Measurements from ENCODE around the gene ZNF423.

The ZNF423 gene

GRCh38 chr16:49650603-49651002, 205.3 kb downstream of the ZNF423 start:
- H3K4me3 ChIP-seq (ENCODE audit: low read depth, low read length): no peak overlapping the region
- H3K27ac ChIP-seq: no peak overlapping the region
- TF ChIP-seq, protein P1, sequence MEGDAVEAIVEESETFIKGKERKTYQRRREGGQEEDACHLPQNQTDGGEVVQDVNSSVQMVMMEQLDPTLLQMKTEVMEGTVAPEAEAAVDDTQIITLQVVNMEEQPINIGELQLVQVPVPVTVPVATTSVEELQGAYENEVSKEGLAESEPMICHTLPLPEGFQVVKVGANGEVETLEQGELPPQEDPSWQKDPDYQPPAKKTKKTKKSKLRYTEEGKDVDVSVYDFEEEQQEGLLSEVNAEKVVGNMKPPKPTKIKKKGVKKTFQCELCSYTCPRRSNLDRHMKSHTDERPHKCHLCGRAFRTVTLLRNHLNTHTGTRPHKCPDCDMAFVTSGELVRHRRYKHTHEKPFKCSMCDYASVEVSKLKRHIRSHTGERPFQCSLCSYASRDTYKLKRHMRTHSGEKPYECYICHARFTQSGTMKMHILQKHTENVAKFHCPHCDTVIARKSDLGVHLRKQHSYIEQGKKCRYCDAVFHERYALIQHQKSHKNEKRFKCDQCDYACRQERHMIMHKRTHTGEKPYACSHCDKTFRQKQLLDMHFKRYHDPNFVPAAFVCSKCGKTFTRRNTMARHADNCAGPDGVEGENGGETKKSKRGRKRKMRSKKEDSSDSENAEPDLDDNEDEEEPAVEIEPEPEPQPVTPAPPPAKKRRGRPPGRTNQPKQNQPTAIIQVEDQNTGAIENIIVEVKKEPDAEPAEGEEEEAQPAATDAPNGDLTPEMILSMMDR (IDR thresholded peaks at IDR 0.05): no peak
- no peaks in the 10 kb centered on the region for H3K4me1 ChIP-seq
- no peak overlapping the region for H3K9ac ChIP-seq
- H3K4me2 ChIP-seq (ENCODE audit: low read length): no peak overlapping the region
- no peaks in the 10 kb centered on the region for H3K36me3 ChIP-seq (ENCODE audit: control insufficient read depth, insufficient read depth, low read length)
- no peaks in the 10 kb centered on the region for H3K79me2 ChIP-seq
- no peaks in the 10 kb centered on the region for H3K9me3 ChIP-seq (ENCODE audit: control insufficient read depth, low read length)
- no peak overlapping the region for H2AFZ ChIP-seq
- H3K27me3 ChIP-seq (ENCODE audit: control insufficient read depth, insufficient read depth, low read length): no peaks in the 10 kb centered on the region

GRCh38 chr16:49649013-49649765, 206.7 kb downstream of the ZNF423 start:
- Histone ChIP-seq H3K9me3 (ENCODE audit: control insufficient read depth, low read length) (no peaks in the 10 kb centered on the region), H3K36me3 (ENCODE audit: control insufficient read depth, insufficient read depth, low read length) (no peaks in the 10 kb centered on the region), H3K4me3 (ENCODE audit: low read depth, low read length) (no peak overlapping the region), H3K27me3 (ENCODE audit: control insufficient read depth, insufficient read depth, low read length) (no peaks in the 10 kb centered on the region), H3K9ac (no peak overlapping the region), H3K4me2 (ENCODE audit: low read length) (no peak overlapping the region), H2AFZ (no peak overlapping the region), H3K79me2 (no peaks in the 10 kb centered on the region), H3K4me1 (no peaks in the 10 kb centered on the region), H3K27ac (no peak overlapping the region)
- TF ChIP-seq, protein P1 (IDR thresholded peaks at IDR 0.05): no peak

GRCh38 chr16:49647673-49648072, 208.2 kb downstream of the ZNF423 start:
- Histone ChIP-seq H3K4me3 (ENCODE audit: low read depth, low read length) (no peak overlapping the region), H3K4me1 (no peaks in the 10 kb centered on the region), H3K9me3 (ENCODE audit: control insufficient read depth, low read length) (no peaks in the 10 kb centered on the region), H3K4me2 (ENCODE audit: low read length) (no peak overlapping the region), H3K27ac (no peak overlapping the region), H3K36me3 (ENCODE audit: control insufficient read depth, insufficient read depth, low read length) (no peaks in the 10 kb centered on the region), H3K27me3 (ENCODE audit: control insufficient read depth, insufficient read depth, low read length) (no peaks in the 10 kb centered on the region), H3K79me2 (no peaks in the 10 kb centered on the region), H3K9ac (no peak overlapping the region), H2AFZ (no peak overlapping the region)
- TF ChIP-seq, protein P1 (IDR thresholded peaks at IDR 0.05): no peak

DNA sequence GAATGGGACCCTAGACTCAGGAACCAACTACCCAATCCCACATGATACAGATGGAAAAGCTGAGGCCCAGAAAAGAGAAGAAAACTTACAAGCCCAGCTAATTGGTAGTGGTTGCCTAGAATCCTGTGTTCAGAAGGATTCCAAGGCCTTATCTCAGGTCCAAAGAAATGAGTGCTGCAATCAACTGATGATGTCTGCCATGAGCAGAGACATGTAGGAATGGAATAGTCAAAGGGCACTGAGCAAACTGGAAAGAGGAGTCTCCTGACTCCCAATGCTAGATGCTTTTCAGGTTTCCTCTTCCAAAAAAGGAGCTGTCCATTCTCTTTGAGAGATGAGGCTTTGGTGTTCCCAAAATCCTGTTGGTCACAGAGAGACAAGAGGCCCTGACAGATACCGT, 210.6 kb downstream of the ZNF423 start:
- TF ChIP-seq, protein P1 (IDR thresholded peaks at IDR 0.05): no peak

DNA sequence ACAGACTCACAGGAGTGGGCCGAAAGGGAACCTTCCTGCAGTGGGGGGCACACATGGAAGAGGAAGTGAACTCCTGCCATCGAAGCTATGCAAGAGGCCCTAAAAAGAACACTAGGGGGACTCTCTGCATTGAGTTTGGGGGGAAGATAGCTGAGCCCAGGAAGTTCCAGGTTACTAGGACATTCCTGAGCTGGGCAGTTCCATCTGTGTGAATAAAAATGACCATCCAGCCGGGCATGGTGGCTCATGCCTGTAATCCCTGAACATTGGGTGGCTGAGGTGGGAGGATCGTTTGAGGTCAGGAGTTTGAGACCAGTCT, 211.8 kb downstream of the ZNF423 start:
- Histone ChIP-seq H3K27me3 (ENCODE audit: control insufficient read depth, insufficient read depth, low read length) (no peaks in the 10 kb centered on the region), H3K27ac (no peak overlapping the region), H3K36me3 (ENCODE audit: control insufficient read depth, insufficient read depth, low read length) (no peaks in the 10 kb centered on the region), H2AFZ (no peak overlapping the region), H3K4me1 (peaks cover 5% of the 10 kb centered on the region), H3K4me3 (ENCODE audit: low read depth, low read length) (no peak overlapping the region), H3K79me2 (no peaks in the 10 kb centered on the region), H3K9me3 (ENCODE audit: control insufficient read depth, low read length) (no peaks in the 10 kb centered on the region), H3K9ac (no peak overlapping the region), H3K4me2 (ENCODE audit: low read length) (no peak overlapping the region)
- TF ChIP-seq, protein P1 (IDR thresholded peaks at IDR 0.05): no peak

More for the DNA sequence above, 210.6 kb downstream of the ZNF423 start:
- H3K27me3 ChIP-seq (ENCODE audit: control insufficient read depth, insufficient read depth, low read length): no peaks in the 10 kb centered on the region
- no peak overlapping the region for H3K9ac ChIP-seq
- H3K9me3 ChIP-seq (ENCODE audit: control insufficient read depth, low read length): no peaks in the 10 kb centered on the region
- no peak overlapping the region for H2AFZ ChIP-seq
- H3K4me3 ChIP-seq (ENCODE audit: low read depth, low read length): no peak overlapping the region
- no peaks in the 10 kb centered on the region for H3K79me2 ChIP-seq
- no peak overlapping the region for H3K27ac ChIP-seq
- no peak overlapping the region for H3K4me2 ChIP-seq (ENCODE audit: low read length)
- H3K36me3 ChIP-seq (ENCODE audit: control insufficient read depth, insufficient read depth, low read length): no peaks in the 10 kb centered on the region
- no peaks in the 10 kb centered on the region for H3K4me1 ChIP-seq
